Astrocyte (in vitro differentiated cells and primary cell): Measurements from ENCODE around the gene ALDOA.

Source experiments
- EZH2 ChIP-seq: IDR thresholded peaks from 2 replicates; pipeline ENCODE4 v1.6.1; 2012; ENCODE audit warnings: mild to moderate bottlenecking, low read length, inconsistent platforms; ENCODE audit not compliant: insufficient read depth
- TF ChIP-seq, protein P1 (sequence below): IDR thresholded peaks from 2 replicates; pipeline ENCODE4 v1.5.1; 2011; ENCODE audit warnings: low read depth, mild to moderate bottlenecking, inconsistent platforms, low read length, moderate library complexity; ENCODE audit not compliant: insufficient read depth

- TF ChIP-seq, protein P1, sequence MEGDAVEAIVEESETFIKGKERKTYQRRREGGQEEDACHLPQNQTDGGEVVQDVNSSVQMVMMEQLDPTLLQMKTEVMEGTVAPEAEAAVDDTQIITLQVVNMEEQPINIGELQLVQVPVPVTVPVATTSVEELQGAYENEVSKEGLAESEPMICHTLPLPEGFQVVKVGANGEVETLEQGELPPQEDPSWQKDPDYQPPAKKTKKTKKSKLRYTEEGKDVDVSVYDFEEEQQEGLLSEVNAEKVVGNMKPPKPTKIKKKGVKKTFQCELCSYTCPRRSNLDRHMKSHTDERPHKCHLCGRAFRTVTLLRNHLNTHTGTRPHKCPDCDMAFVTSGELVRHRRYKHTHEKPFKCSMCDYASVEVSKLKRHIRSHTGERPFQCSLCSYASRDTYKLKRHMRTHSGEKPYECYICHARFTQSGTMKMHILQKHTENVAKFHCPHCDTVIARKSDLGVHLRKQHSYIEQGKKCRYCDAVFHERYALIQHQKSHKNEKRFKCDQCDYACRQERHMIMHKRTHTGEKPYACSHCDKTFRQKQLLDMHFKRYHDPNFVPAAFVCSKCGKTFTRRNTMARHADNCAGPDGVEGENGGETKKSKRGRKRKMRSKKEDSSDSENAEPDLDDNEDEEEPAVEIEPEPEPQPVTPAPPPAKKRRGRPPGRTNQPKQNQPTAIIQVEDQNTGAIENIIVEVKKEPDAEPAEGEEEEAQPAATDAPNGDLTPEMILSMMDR, result no peak
- no peak for TF ChIP-seq EZH2
Observed at GRCh38 chr16:30022887-30023286, 42.7 kb upstream of the ALDOA start, which contains the start of gene C16orf92.
